ENCODE results near the gene HAPLN2. TPM values are rescaled to one million over a fixed set of nuclear protein-coding genes. Genes with fewer than 3 reads are reported as not detected.

HAPLN2 gene
- total RNA-seq, result not detected in 2 replicates

GRCh38 chr1:156618853-156619581 is at the start of gene HAPLN2:
HAPLN2 (plus strand) TSS chr1:156619415; CDS start chr1:156623491, 4,076 bp downstream.

DNA sequence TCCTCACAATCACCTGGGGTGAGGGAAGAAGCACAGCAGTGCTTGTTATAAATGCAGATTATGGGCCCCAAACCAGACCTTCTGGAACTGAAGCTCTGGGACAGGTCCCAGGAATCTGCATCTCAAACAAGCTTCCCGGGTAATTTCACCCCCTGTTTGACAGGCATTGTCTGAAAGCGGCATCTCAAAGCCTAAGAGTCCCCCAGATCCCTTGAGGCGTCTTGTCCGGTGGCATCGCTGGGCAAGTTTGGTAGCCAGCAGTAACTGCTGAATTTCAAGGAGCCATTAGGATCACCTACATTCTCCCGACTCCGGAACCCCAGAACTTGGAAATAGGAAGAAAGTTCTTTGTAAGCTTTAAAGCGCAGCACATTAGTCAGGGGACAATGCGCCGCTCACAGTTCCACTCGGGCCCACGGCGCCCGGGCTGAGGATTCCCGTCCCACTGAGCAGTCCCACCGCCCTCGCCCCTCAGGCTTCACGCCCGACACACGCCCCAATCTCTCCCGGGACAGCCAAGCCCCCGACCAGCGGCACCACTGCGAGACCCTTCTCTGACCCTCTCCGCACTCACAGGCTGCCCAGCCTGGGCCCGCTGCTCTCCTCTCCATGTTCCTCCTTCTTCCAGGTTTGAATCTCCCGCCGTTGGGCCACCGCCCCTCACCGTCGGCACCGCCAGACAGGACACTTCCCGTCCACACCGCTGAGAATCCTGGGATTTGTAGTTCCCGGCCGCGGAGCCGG is 47.1 kb upstream of the HAPLN2 start, which contains the start of gene IQGAP3:
IQGAP3 (minus strand) TSS at position 647 of the 744 bp plus-strand sequence; CDS start at position 611, 36 bp downstream.

DNA sequence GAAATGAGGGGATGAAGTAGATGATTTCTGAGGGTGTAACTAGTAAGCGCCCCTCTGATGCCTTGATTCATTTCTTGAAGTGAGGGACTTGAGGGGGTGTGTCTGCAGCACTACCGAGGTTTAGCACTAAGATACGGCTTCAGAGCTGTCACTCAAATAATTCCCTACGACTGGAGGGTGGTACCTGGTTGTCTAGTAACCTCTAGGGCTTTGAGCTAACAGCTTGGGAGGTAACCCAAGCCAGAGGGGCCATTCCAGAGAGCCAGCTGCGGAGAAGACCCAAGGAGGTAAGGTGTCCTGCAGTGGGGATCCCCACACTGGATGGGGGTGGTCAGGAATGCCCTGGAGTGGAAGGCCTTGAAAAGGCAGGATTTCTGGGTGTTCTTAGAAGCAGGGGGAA is 39.7 kb upstream of the HAPLN2 start, which contains the start of gene TTC24:
TTC24 (plus strand) TSS at position 252 of the 400 bp plus-strand sequence. CDS start 1,642 bp downstream, outside the sequence.

GRCh38 chr1:156591432-156592157 is 27.6 kb upstream of the HAPLN2 start, which contains the start of gene NAXE:
NAXE (plus strand) TSS chr1:156591776; CDS start chr1:156591805, 29 bp downstream.

DNA sequence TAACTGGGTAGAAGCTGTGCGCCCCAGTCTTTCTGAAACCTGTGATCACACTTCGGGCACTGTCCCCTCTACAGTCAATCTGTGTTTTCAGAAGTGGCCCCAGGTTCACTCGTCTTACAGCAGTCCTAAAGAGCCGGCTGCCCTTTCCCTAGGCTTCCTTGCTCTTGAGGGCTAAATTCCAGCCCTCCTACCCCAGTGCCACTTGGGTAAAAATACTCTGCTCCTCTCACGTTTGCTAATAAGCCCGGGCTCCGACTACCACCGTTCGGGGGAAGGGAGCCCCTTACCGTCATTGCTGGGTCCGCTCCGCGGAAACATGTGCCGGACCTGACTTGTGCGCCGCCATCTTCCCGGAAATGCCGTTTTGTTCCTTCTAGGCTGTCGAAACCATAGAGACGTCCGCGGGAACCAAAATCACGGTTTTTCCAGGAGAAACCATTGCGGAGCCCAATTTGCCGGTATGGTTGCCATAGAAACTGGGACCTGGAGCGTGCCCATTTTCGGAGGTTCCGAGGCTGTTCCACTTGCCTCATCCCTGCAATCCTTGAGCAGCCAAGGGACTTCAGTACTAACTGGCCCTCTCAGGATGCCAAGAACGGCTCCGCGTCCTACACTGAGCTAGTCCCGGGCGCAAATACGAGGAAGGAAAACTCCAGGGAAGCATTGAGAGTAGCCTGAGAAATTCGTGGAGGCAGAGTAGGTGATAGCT is 17.9 kb upstream of the HAPLN2 start, which contains the start of gene GPATCH4:
GPATCH4 (minus strand) TSS at position 358 of the 709 bp plus-strand sequence.

DNA sequence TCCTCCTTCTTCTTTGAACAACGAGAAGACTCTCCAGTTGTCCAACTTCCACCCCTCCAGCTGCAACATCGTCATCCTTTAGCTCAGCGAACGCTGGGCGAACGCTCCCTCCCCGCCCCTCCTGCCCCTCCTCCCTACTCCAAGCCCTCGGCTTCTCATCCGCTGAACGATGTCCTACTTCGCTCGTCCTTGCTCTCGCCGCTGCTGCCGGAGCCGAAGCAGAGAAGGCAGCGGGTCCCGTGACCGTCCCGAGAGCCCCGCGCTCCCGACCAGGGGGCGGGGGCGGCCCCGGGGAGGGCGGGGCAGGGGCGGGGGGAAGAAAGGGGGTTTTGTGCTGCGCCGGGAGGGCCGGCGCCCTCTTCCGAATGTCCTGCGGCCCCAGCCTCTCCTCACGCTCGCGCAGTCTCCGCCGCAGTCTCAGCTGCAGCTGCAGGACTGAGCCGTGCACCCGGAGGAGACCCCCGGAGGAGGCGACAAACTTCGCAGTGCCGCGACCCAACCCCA is 22.6 kb downstream of the HAPLN2 start, which contains the start of gene BCAN:
BCAN (plus strand) TSS at position 357 of the 504 bp plus-strand sequence. CDS start 3,938 bp downstream, outside the sequence.

Other genes starting within 250 kb of the HAPLN2 start
- 4.8 and 10.3 TPM in 2 replicates for gene MEF2D, start 118.6 kb upstream of the HAPLN2 start, total RNA-seq
- 0.07 and 0.34 TPM in 2 replicates for gene IQGAP3, start 46.9 kb upstream of the HAPLN2 start, total RNA-seq
- gene TTC24, start 39.7 kb upstream of the HAPLN2 start, total RNA-seq, result not detected in 2 replicates
- gene NAXE, start 27.6 kb upstream of the HAPLN2 start, total RNA-seq, result 68.5 and 102 TPM in 2 replicates
- gene GPATCH4, start 17.9 kb upstream of the HAPLN2 start, total RNA-seq, result 31.4 and 39.7 TPM in 2 replicates
- not detected in 2 replicates for gene BCAN, start 22.7 kb downstream of the HAPLN2 start, total RNA-seq
- under 0.01 and 0.14 TPM in 2 replicates for gene NES, start 58.0 kb downstream of the HAPLN2 start, total RNA-seq
- gene CRABP2, start 86.2 kb downstream of the HAPLN2 start, total RNA-seq, result 22.9 and 141 TPM in 2 replicates
- 19.5 and 20.8 TPM in 2 replicates for gene METTL25B, start 109.1 kb downstream of the HAPLN2 start, total RNA-seq
- gene ISG20L2, start 109.4 kb downstream of the HAPLN2 start, total RNA-seq, result 10.9 and 17.9 TPM in 2 replicates
- gene MRPL24, start 121.7 kb downstream of the HAPLN2 start, total RNA-seq, result 34.2 and 45.5 TPM in 2 replicates
- 206 and 355 TPM in 2 replicates for gene HDGF, start 132.3 kb downstream of the HAPLN2 start, total RNA-seq
- 15.4 and 23.1 TPM in 2 replicates for gene PRCC, start 148.1 kb downstream of the HAPLN2 start, total RNA-seq
- gene SH2D2A, start 197.4 kb downstream of the HAPLN2 start, total RNA-seq, result 1.7 and 2.1 TPM in 2 replicates
- not detected in 2 replicates for gene INSRR, start 239.7 kb downstream of the HAPLN2 start, total RNA-seq
- under 0.01 TPM in 1 of 2 replicates, not detected in the other for gene NTRK1, start 241.4 kb downstream of the HAPLN2 start, total RNA-seq

Measured in nasal cavity respiratory epithelium epithelial cell of viscerocranial mucosa (primary cell).